Caco-2 (cell line): ENCODE data around the gene OTULIN. TPM values are rescaled to one million over a fixed set of nuclear protein-coding genes. Genes with fewer than 3 reads are reported as not detected.

Experiments used
- BruUV-seq: library from RNA; stranded (reverse); fragments of 400-500 nt; replicated peaks from 2 replicates; lab custom pipeline; 2021; lab: Mats Ljungman, UMichigan
- CTCF ChIA-PET: fragments of 300-600 bp; sonication (Branson Sonifier 250); formaldehyde crosslinking; loops from one replicate; lab custom pipeline; 2022; ENCODE audit warnings: antibody characterized with exemption; lab: Charles Lee
- POLR2A ChIA-PET: fragments of 300-600 bp; sonication (Branson Sonifier 250); formaldehyde crosslinking; loops from one replicate; lab custom pipeline; 2022; ENCODE audit warnings: antibody characterized with exemption; lab: Charles Lee
- DNase-seq, 2 experiments: peaks; one replicate each; pipeline versions ENCODE4 v3.0.0 to v3.0.0-alpha.2; 2020 to 2022
- H3K27me3 ChIP-seq: replicated peaks from 2 replicates; pipeline ENCODE4 v1.6.0; 2011; ENCODE audit warnings: low read length; ENCODE audit not compliant: control insufficient read depth, insufficient read depth
- H3K36me3 ChIP-seq: 2 replicates; pipeline ENCODE4 v1.5.1; 2011; ENCODE audit warnings: low read length; ENCODE audit not compliant: control insufficient read depth, insufficient read depth
- H3K4me1 ChIP-seq: fragments of 250-450 bp; sonication (Bioruptor Pico); 2 replicates; pipeline ENCODE4 v1.5.1; 2020; ENCODE audit warnings: mild to moderate bottlenecking
- H3K4me3 ChIP-seq: 2 replicates; pipeline ENCODE4 v1.5.1; 2011; ENCODE audit warnings: low read depth, mild to moderate bottlenecking, control low read depth, low read length
- H3K9me3 ChIP-seq: fragments of 250-450 bp; sonication (Bioruptor Pico); 2 replicates; pipeline ENCODE4 v1.5.1; 2020; ENCODE audit warnings: mild to moderate bottlenecking, moderate library complexity
- H3K27ac Mint-ChIP-seq: one replicate; pipeline ENCODE4 v1.8.0; 2022; ENCODE audit warnings: mixed read lengths; ENCODE audit not compliant: unreplicated experiment
- H3K27me3 Mint-ChIP-seq: one replicate; pipeline ENCODE4 v1.8.0; 2022; ENCODE audit warnings: mixed read lengths; ENCODE audit not compliant: insufficient read depth, unreplicated experiment
- H3K36me3 Mint-ChIP-seq: one replicate; pipeline ENCODE4 v1.8.0; 2022; ENCODE audit warnings: mild to moderate bottlenecking, mixed read lengths; ENCODE audit not compliant: insufficient read depth, unreplicated experiment
- H3K4me1 Mint-ChIP-seq: one replicate; pipeline ENCODE4 v1.8.0; 2022; ENCODE audit warnings: low read depth, mixed read lengths; ENCODE audit not compliant: unreplicated experiment
- H3K4me3 Mint-ChIP-seq: one replicate; pipeline ENCODE4 v1.8.0; 2022; ENCODE audit warnings: mild to moderate bottlenecking, moderate library complexity, mixed read lengths; ENCODE audit not compliant: unreplicated experiment
- H3K9me3 Mint-ChIP-seq: one replicate; pipeline ENCODE4 v1.8.0; 2022; ENCODE audit warnings: mixed read lengths; ENCODE audit not compliant: unreplicated experiment
- intact Hi-C: fragments of 100-400 bp; cut with micrococcal nuclease; formaldehyde crosslinking; loops from one replicate; pipeline ENCODE4 v1.10.0; 2022; ENCODE audit not compliant: unreplicated experiment
- total RNA-seq: library from RNA; stranded (reverse); gene quantifications from 2 replicates; pipeline ENCODE4 v1.2.3, GENCODE V29; 2022
- TF ChIP-seq, protein P1 (sequence below), 2 experiments: fragments of 200-600 bp in 1 of 2; IDR thresholded peaks; 1 replicate in 1 of 2; 2 replicates in 1 of 2; pipeline versions ENCODE4 v1.5.1 to v1.8.0; 2011 to 2022; ENCODE audit warnings: antibody characterized with exemption in 1 of 2, control low read depth in 1 of 2, inconsistent platforms in 1 of 2, low read depth in 1 of 2, low read length in 1 of 2, mild to moderate bottlenecking in 1 of 2, moderate library complexity in 1 of 2; ENCODE audit not compliant: insufficient read depth in 1 of 2, severe bottlenecking in 1 of 2, unreplicated experiment in 1 of 2

Gene OTULIN
- total RNA-seq, 1 experiment from 2014 or later = 42.6 TPM

DNA sequence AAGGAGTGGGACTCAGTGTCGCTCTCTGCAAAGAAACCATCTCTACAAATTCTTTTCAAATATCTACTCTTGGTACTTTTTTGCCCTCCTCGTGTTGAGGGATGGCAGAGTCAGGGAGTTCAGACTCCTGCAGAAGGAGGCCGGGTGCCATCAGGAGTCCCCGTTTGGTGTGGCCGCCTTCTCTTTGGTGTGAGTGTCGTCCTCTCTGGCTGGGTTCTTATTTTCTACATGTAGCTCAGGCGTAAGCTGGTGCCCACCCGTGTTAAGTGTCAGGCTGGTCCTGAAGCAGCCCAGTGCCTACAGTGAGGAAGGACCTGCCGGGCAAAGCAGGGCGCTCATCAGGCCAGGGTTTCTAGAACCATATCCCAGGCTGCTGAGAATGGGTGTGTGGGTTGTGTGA, 37.0 kb downstream of the OTULIN start:
- H3K27me3 ChIP-seq = no peaks in the 10 kb centered on the region
- POLR2A ChIA-PET = no interaction called here
- CTCF ChIA-PET = no interaction called here
- no peak overlapping the region for H3K4me3 Mint-ChIP-seq
- DNase-seq = no peak
- no peaks in the 10 kb centered on the region for H3K4me1 ChIP-seq
- no peaks in the 10 kb centered on the region for H3K9me3 Mint-ChIP-seq
- no peaks in the 10 kb centered on the region for H3K36me3 ChIP-seq
- TF ChIP-seq, protein P1, sequence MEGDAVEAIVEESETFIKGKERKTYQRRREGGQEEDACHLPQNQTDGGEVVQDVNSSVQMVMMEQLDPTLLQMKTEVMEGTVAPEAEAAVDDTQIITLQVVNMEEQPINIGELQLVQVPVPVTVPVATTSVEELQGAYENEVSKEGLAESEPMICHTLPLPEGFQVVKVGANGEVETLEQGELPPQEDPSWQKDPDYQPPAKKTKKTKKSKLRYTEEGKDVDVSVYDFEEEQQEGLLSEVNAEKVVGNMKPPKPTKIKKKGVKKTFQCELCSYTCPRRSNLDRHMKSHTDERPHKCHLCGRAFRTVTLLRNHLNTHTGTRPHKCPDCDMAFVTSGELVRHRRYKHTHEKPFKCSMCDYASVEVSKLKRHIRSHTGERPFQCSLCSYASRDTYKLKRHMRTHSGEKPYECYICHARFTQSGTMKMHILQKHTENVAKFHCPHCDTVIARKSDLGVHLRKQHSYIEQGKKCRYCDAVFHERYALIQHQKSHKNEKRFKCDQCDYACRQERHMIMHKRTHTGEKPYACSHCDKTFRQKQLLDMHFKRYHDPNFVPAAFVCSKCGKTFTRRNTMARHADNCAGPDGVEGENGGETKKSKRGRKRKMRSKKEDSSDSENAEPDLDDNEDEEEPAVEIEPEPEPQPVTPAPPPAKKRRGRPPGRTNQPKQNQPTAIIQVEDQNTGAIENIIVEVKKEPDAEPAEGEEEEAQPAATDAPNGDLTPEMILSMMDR (IDR thresholded peaks at IDR 0.05; ENCODE audit: insufficient read depth in 1 of 2, low read depth in 1 of 2, low read length in 1 of 2, severe bottlenecking in 1 of 2, unreplicated experiment in 1 of 2) = no peak
- intact Hi-C loops = no loop called here
- no TSS peak for BruUV-seq
- peak overlapping the region; percentile 63 for H3K27ac Mint-ChIP-seq
- no peaks in the 10 kb centered on the region for H3K9me3 ChIP-seq
- no peak overlapping the region for H3K4me3 ChIP-seq
- H3K27me3 Mint-ChIP-seq = no peaks in the 10 kb centered on the region
- no peaks in the 10 kb centered on the region for H3K4me1 Mint-ChIP-seq
- H3K36me3 Mint-ChIP-seq = peaks cover 60% of the 10 kb centered on the region

DNA sequence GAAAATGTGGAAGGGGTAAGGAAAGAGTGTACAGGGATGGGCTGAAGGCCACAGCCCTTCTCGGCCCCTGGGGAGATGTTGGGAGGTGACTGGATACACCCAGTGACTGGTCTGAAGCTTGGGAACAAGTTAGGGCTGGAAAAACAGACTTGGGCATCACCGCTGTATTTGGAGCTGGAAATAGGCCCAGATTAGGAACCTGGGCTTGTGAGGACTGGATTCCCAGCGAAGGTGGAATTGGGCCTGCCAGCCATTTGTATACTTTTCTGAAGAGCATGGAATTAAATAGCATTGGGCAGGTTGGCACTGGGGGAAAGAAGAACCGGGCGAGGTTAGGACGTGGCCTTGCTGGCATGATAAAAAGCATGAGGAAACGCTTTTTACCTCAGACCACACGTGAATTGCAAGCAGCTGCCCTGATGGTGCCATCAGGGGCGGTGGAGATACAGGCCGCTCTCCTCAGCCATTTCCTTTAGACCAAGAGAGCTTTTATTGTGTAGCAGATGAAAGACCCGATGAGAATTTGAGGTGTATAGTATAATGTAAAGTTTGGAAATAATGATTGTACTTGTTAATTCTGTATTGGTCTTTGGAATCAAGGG, 37.8 kb downstream of the OTULIN start:
- Mint-ChIP-seq H3K4me1 (no peaks in the 10 kb centered on the region), H3K4me3 (no peak overlapping the region), H3K27me3 (no peaks in the 10 kb centered on the region), H3K9me3 (no peaks in the 10 kb centered on the region), H3K36me3 (peaks cover 58% of the 10 kb centered on the region), H3K27ac (peak overlapping the region; percentile 63)
- H3K27me3 ChIP-seq = no peaks in the 10 kb centered on the region
- TF ChIP-seq, protein P1 (IDR thresholded peaks at IDR 0.05; ENCODE audit: insufficient read depth in 1 of 2, low read depth in 1 of 2, low read length in 1 of 2, severe bottlenecking in 1 of 2, unreplicated experiment in 1 of 2) = no peak
- ChIA-PET POLR2A (no interaction called here), CTCF (no interaction called here)
- intact Hi-C loops = no loop called here
- H3K36me3 ChIP-seq = no peaks in the 10 kb centered on the region; the same call in 1 of the 2 replicates
- no peak overlapping the region for H3K4me3 ChIP-seq
- H3K4me1 ChIP-seq = no peaks in the 10 kb centered on the region
- DNase-seq = no peak
- no peaks in the 10 kb centered on the region for H3K9me3 ChIP-seq
- BruUV-seq = no TSS peak

DNA sequence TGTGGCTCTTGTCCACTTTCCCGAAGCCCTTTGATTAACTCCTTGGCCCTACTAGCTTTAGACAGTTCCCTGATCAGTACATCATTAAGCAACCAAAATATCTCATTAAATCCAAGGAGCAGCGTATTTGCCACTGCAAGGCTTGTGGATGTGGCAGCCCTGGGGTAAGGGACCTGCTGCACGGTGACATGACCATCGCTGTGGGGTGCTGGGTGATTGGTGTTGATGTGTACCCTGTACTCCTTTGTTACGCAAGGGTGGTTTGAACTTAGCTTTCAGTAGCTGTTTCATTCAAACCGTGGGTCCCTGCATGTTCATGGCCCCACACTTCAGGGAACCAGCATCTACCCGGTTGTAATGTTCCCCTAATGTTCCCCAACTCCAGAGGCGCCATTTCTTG, 41.0 kb downstream of the OTULIN start:
- Mint-ChIP-seq H3K27ac (no peak overlapping the region), H3K9me3 (no peaks in the 10 kb centered on the region), H3K36me3 (peaks cover 62% of the 10 kb centered on the region), H3K4me1 (no peaks in the 10 kb centered on the region), H3K4me3 (no peak overlapping the region), H3K27me3 (no peaks in the 10 kb centered on the region)
- no peak overlapping the region for H3K4me3 ChIP-seq
- no peak for DNase-seq
- H3K27me3 ChIP-seq = no peaks in the 10 kb centered on the region
- CTCF ChIA-PET = no interaction called here
- intact Hi-C loops = no loop called here
- TF ChIP-seq, protein P1 (IDR thresholded peaks at IDR 0.05; ENCODE audit: insufficient read depth in 1 of 2, low read depth in 1 of 2, low read length in 1 of 2, severe bottlenecking in 1 of 2, unreplicated experiment in 1 of 2) = no peak
- no peaks in the 10 kb centered on the region for H3K4me1 ChIP-seq
- no peaks in the 10 kb centered on the region for H3K9me3 ChIP-seq
- BruUV-seq = no TSS peak
- H3K36me3 ChIP-seq = no peaks in the 10 kb centered on the region; the same call in 1 of the 2 replicates
- POLR2A ChIA-PET = no interaction called here
